HEK293 (cell line): ENCODE measurements around the gene IRX2.

Source experiments
- KLF17 ChIP-seq: fragments of 450-650 bp; formaldehyde crosslinking; IDR thresholded peaks from 2 replicates; pipeline ENCODE4 v1.5.1; 2016; ENCODE audit warnings: missing biosample characterization, missing genetic modification characterization
- REST ChIP-seq: fragments of 450-650 bp; formaldehyde crosslinking; IDR thresholded peaks from 2 replicates; pipeline ENCODE4 v1.5.1; 2016; ENCODE audit warnings: missing biosample characterization, missing genetic modification characterization
- TF ChIP-seq, protein P1 (sequence below): fragments of 450-650 bp; formaldehyde crosslinking; IDR thresholded peaks from 2 replicates; pipeline ENCODE4 v1.5.1; 2016; ENCODE audit warnings: missing biosample characterization, missing genetic modification characterization

- TF ChIP-seq REST (tag by site-specific recombination) (no peak), KLF17 (tag by site-specific recombination) (no peak)
- TF ChIP-seq, protein P1, sequence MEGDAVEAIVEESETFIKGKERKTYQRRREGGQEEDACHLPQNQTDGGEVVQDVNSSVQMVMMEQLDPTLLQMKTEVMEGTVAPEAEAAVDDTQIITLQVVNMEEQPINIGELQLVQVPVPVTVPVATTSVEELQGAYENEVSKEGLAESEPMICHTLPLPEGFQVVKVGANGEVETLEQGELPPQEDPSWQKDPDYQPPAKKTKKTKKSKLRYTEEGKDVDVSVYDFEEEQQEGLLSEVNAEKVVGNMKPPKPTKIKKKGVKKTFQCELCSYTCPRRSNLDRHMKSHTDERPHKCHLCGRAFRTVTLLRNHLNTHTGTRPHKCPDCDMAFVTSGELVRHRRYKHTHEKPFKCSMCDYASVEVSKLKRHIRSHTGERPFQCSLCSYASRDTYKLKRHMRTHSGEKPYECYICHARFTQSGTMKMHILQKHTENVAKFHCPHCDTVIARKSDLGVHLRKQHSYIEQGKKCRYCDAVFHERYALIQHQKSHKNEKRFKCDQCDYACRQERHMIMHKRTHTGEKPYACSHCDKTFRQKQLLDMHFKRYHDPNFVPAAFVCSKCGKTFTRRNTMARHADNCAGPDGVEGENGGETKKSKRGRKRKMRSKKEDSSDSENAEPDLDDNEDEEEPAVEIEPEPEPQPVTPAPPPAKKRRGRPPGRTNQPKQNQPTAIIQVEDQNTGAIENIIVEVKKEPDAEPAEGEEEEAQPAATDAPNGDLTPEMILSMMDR (tag by site-specific recombination), result no peak
Measured at GRCh38 chr5:2699686-2700085, 51.8 kb downstream of the IRX2 start.
